CD4-positive, alpha-beta T cell treated with Interleukin-21 for 1 hour (primary cell): ENCODE measurements around the gene STRIT1.
"Not testable (repeated sequence)": the region's sequence is repeated elsewhere in the genome, so short reads cannot be mapped to it uniquely, and the experiment has no call there.

ENCODE experiments used
- DNase-seq: peaks from one replicate; pipeline ENCODE4 v3.0.0-alpha.2; 2020

The STRIT1 gene

GRCh38 chr3:155262855-155263254 lies 30.6 kb downstream of the STRIT1 start:
- not testable (repeated sequence) for DNase-seq

- no peak for DNase-seq
Measured at GRCh38 chr3:155262295-155262694, 31.2 kb downstream of the STRIT1 start.

GRCh38 chr3:155254445-155254844 lies 39.0 kb downstream of the STRIT1 start:
- DNase-seq, result no peak

- DNase-seq, result no peak
Measured at GRCh38 chr3:155252535-155252934, 40.9 kb downstream of the STRIT1 start.

- no peak for DNase-seq
Measured at GRCh38 chr3:155252021-155252420, 41.5 kb downstream of the STRIT1 start.

GRCh38 chr3:155248531-155249187 lies 44.8 kb downstream of the STRIT1 start:
- no peak for DNase-seq

- no peak for DNase-seq
Measured at GRCh38 chr3:155244699-155245098, 48.8 kb downstream of the STRIT1 start.

- no peak for DNase-seq
Measured at GRCh38 chr3:155244216-155244615, 49.3 kb downstream of the STRIT1 start.

- DNase-seq, result no peak
Measured at GRCh38 chr3:155243512-155243921, 50.0 kb downstream of the STRIT1 start.

- DNase-seq, result no peak
Measured at GRCh38 chr3:155242342-155242741, 51.1 kb downstream of the STRIT1 start.

GRCh38 chr3:155241579-155241978 lies 51.9 kb downstream of the STRIT1 start:
- no peak for DNase-seq
